Activated T-cell treated with anti-CD3 and anti-CD28 coated beads, Interleukin-2, amount 50 U/mL, for 72 hours (primary cell): Measurements from ENCODE around the gene ECT2. TPM values are rescaled to one million over a fixed set of nuclear protein-coding genes. Genes with fewer than 3 reads are reported as not detected.
"Not testable (repeated sequence)": the region's sequence is repeated elsewhere in the genome, so short reads cannot be mapped to it uniquely, and the experiment has no call there.

Experiments
- ATAC-seq, 2 donors: fragments of 150-1000 bp; cut with Tn5 transposase; replicated peaks in 1 of 2; 2 replicates each; pipeline ENCODE4 v1.10.0; 2021; ENCODE audit warnings: moderate library complexity in 2 of 2, mild to moderate bottlenecking in 1 of 2
- DNase-seq, 2 donors: peaks; one replicate each; pipeline ENCODE4 v3.0.0; 2021 to 2022; ENCODE audit warnings: mixed read lengths in 1 of 2
- H3K27ac Mint-ChIP-seq: one replicate; pipeline ENCODE4 v1.8.0; 2022; ENCODE audit warnings: mild to moderate bottlenecking, moderate library complexity, mixed read lengths
- H3K27me3 Mint-ChIP-seq: one replicate; pipeline ENCODE4 v1.8.0; 2022; ENCODE audit warnings: low read depth, mixed read lengths
- H3K36me3 Mint-ChIP-seq, 2 donors: one replicate each; pipeline ENCODE4 v1.8.0; 2022; ENCODE audit warnings: mixed read lengths in 2 of 2, mild to moderate bottlenecking in 1 of 2; ENCODE audit not compliant: insufficient read depth in 2 of 2
- H3K4me1 Mint-ChIP-seq: one replicate; pipeline ENCODE4 v1.8.0; 2022; ENCODE audit warnings: low read depth, mixed read lengths
- H3K4me3 Mint-ChIP-seq, 2 donors: one replicate each; pipeline ENCODE4 v1.8.0; 2022; ENCODE audit warnings: mild to moderate bottlenecking in 2 of 2, mixed read lengths in 2 of 2, moderate library complexity in 2 of 2
- H3K9me3 Mint-ChIP-seq, 2 donors: one replicate each; pipeline ENCODE4 v1.8.0; 2022; ENCODE audit warnings: mixed read lengths in 2 of 2
- total RNA-seq, 2 donors: library from RNA; stranded (reverse); gene quantifications; one replicate each; pipeline ENCODE4 v1.2.3, GENCODE V29; 2022

The ECT2 gene
- total RNA-seq, 2 donors from 2014 or later: 46.3 to 58.6 TPM

- ATAC-seq (peak; percentile 99), DNase-seq (peak; percentile 82 to 85)
- H3K4me1 Mint-ChIP-seq: peaks cover 20% of the 10 kb centered on the region
- no peaks in the 10 kb centered on the region for H3K27me3 Mint-ChIP-seq
- peaks cover 0 to 2% of the 10 kb centered on the region in 2 donors for H3K36me3 Mint-ChIP-seq
- no peaks in the 10 kb centered on the region for H3K9me3 Mint-ChIP-seq
- H3K27ac Mint-ChIP-seq: peak within 1 kb of the TSS; percentile 63
- H3K4me3 Mint-ChIP-seq: peak within 1 kb of the TSS; percentile 91 to 93
These were observed 39.7 kb upstream of the ECT2 start, which contains the start of gene NCEH1 for GRCh38 chr3:172710664-172711453. Gene NCEH1 (minus strand): TSS chr3:172711067. CDS start chr3:172710984, 83 bp downstream.

DNA sequence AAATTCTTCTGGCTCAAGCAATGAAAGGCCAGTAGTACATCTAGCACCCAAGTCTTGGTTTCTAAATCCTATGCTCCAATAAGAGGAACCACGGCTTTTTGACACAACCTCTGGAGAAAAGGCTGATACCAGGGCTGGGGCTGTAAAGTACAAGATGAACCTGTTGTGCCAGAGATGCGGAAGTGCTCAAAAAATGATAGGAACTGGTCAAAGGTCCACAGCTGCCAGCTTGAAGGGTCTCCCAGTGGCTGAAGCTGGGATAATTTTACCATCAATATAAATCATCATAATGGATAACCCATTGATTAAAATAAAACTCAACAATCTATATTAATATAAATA, 39.1 kb upstream of the ECT2 start:
- no peak for ATAC-seq
- Mint-ChIP-seq H3K4me3 (peak overlapping the region; percentile 91 to 93), H3K4me1 (peaks cover 20% of the 10 kb centered on the region), H3K27ac (peak overlapping the region; percentile 63), H3K27me3 (no peaks in the 10 kb centered on the region), H3K36me3 (peaks cover 0 to 2% of the 10 kb centered on the region in 2 donors), H3K9me3 (no peaks in the 10 kb centered on the region)
- DNase-seq: no peak

GRCh38 chr3:172713316-172713715, 37.2 kb upstream of the ECT2 start:
- no peaks in the 10 kb centered on the region for H3K27me3 Mint-ChIP-seq
- DNase-seq: no peak
- no peaks in the 10 kb centered on the region for H3K9me3 Mint-ChIP-seq
- no peak overlapping the region for H3K27ac Mint-ChIP-seq
- H3K4me1 Mint-ChIP-seq: peaks cover 20% of the 10 kb centered on the region
- peaks cover 0 to 2% of the 10 kb centered on the region in 2 donors for H3K36me3 Mint-ChIP-seq
- no peak for ATAC-seq
- no peak overlapping the region for H3K4me3 Mint-ChIP-seq

GRCh38 chr3:172716476-172716875, 34.0 kb upstream of the ECT2 start:
- Mint-ChIP-seq H3K27me3 (no peaks in the 10 kb centered on the region), H3K4me3 (no peak overlapping the region), H3K4me1 (no peaks in the 10 kb centered on the region), H3K36me3 (no peaks in the 10 kb centered on the region), H3K9me3 (no peaks in the 10 kb centered on the region), H3K27ac (no peak overlapping the region)
- ATAC-seq (no peak), DNase-seq (no peak)

GRCh38 chr3:172717493-172718088, 32.9 kb upstream of the ECT2 start:
- H3K9me3 Mint-ChIP-seq: no peaks in the 10 kb centered on the region
- no peaks in the 10 kb centered on the region for H3K27me3 Mint-ChIP-seq
- no peak overlapping the region for H3K4me3 Mint-ChIP-seq
- no peak for DNase-seq
- ATAC-seq: no peak
- no peaks in the 10 kb centered on the region for H3K4me1 Mint-ChIP-seq
- H3K27ac Mint-ChIP-seq: no peak overlapping the region
- no peaks in the 10 kb centered on the region for H3K36me3 Mint-ChIP-seq

GRCh38 chr3:172722536-172723040, 27.9 kb upstream of the ECT2 start:
- H3K9me3 Mint-ChIP-seq, H3K36me3 Mint-ChIP-seq, DNase-seq, H3K4me3 Mint-ChIP-seq, H3K27ac Mint-ChIP-seq, ATAC-seq, H3K27me3 Mint-ChIP-seq, H3K4me1 Mint-ChIP-seq: not testable (repeated sequence)

DNA sequence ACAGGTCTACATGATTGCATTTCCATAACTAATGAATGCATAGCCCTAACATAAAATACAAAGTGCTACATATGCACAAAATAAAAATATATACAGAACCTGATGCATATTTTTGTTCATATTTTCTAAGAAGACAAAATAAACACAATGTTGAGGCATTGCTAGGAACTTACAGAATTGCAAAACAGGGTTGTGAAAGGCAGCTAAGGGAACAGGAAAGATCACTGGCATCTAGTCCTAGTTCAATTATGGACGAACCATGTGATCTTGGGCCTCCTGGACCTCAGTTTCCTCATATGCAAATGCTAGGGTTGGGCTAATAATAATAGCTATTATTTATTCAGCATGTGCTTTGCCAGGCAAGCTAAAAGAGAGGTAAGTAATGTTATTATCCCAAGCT, 24.1 kb upstream of the ECT2 start:
- no peaks in the 10 kb centered on the region for H3K36me3 Mint-ChIP-seq
- no peak for DNase-seq
- no peaks in the 10 kb centered on the region for H3K27me3 Mint-ChIP-seq
- H3K4me1 Mint-ChIP-seq: no peaks in the 10 kb centered on the region
- H3K4me3 Mint-ChIP-seq: no peak overlapping the region
- H3K9me3 Mint-ChIP-seq: peaks cover 0 to 3% of the 10 kb centered on the region in 2 donors
- ATAC-seq: no peak
- no peak overlapping the region for H3K27ac Mint-ChIP-seq

DNA sequence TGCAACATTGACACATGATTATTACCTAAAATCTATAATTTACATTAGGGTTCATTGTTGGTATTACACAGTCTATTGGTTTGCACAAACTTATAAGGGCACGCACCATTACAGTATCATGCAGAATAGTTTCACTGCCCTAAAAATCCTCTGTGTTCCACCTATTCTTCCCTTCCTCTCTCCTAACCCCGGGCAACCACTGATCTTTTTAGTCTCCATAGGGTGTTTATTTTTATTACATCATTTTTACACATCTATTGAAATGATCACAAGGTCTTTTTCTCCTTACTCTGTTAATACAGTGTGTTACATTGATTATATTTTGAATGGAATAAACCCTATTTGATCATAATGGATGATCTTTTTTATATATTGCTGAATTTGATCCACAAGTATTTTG, 15.5 kb upstream of the ECT2 start:
- ATAC-seq: no peak

DNA sequence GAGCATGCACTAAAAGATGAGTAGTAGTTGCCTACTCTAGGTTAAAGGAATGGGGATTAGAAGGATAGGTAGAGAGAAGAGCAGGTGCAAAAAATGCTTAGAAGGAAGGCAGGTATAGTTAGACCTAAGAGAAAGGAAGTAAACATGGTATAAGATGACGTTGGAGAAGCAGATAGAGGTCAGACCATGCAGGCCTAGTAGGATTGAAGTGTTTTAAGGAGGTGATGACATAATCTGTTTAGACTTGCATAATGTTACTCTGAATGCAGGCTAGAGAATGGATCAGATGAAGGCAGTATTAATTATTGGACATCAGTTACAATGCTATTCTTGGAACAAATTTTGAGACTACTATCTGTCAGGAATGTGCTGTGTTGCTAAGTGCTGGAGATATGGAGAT, 11.1 kb upstream of the ECT2 start:
- Mint-ChIP-seq H3K4me3 (no peak overlapping the region), H3K9me3 (no peaks in the 10 kb centered on the region), H3K4me1 (no peaks in the 10 kb centered on the region), H3K27ac (no peak overlapping the region), H3K27me3 (no peaks in the 10 kb centered on the region), H3K36me3 (no peaks in the 10 kb centered on the region)
- DNase-seq (no peak), ATAC-seq (no peak)

More for the DNA sequence above, 15.5 kb upstream of the ECT2 start:
- DNase-seq: no peak
- Mint-ChIP-seq H3K4me3 (no peak overlapping the region), H3K27ac (no peak overlapping the region), H3K36me3 (no peaks in the 10 kb centered on the region), H3K4me1 (no peaks in the 10 kb centered on the region), H3K27me3 (no peaks in the 10 kb centered on the region), H3K9me3 (no peaks in the 10 kb centered on the region)

DNA sequence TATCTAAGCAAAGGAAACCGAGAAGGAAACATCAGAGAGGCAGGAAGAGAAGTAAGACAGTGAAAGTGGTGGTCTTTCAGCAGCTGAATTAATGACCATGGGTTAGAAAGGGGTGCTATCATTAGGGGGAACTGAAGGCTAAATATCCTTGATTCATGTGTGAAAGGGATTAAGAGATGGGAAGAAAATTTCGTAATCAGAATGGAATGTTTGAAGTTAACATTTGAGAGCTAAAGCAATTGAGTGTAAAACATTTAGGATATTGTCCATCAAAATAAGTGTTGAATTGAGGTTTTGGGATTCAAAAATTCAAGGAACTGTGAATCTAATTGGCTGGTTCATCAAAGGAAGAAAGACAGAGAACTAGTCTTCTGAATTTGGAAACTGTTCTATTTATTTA, 4.1 kb upstream of the ECT2 start:
- Mint-ChIP-seq H3K4me1 (peaks cover 2% of the 10 kb centered on the region), H3K27ac (no peak overlapping the region), H3K4me3 (no peak overlapping the region), H3K27me3 (no peaks in the 10 kb centered on the region), H3K36me3 (peaks cover 2 to 3% of the 10 kb centered on the region in 2 donors), H3K9me3 (no peaks in the 10 kb centered on the region)
- DNase-seq (no peak), ATAC-seq (no peak)

DNA sequence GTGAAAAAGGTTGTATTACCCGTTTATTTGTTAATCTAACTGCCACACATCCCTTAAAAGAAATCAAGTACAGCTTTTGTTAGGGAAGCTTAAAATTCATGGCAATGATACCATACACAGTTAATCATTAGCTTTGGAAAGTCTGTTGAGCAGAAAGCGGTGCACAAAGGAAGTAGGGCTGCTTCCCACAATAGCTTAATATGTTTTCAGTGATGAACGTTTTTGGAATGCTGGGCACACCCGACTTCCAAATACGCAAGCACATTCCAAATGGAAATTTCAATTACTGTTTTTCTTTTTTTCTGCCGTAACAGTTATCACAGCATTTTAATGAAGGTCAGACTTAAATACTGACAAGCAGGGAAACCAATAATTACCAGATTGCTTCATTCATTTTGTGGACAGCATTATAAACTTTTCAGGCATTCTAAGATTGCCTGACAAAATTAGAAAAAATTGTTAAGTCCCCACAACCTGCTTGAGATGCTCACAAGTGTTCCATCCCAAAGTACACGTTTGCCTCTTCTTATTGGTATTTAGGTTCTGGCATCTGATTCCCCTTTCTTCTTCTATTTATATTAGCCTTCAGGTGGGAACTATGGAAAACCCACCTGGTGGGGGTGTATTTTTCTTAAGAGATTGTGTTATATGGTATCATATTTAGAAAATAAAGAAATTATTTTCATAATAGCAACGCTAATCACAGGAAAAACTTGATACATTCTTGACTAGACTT, 1.1 kb upstream of the ECT2 start:
- Mint-ChIP-seq H3K9me3 (no peaks in the 10 kb centered on the region), H3K27me3 (no peaks in the 10 kb centered on the region), H3K36me3 (peaks cover 7 to 14% of the 10 kb centered on the region in 2 donors), H3K27ac (no peak overlapping the region), H3K4me1 (peaks cover 26% of the 10 kb centered on the region), H3K4me3 (peak overlapping the region; percentile 92 to 97)
- DNase-seq: no peak
- ATAC-seq: no peak

- peaks cover 26% of the 10 kb centered on the region for H3K4me1 Mint-ChIP-seq
- peaks cover 7 to 18% of the 10 kb centered on the region in 2 donors for H3K36me3 Mint-ChIP-seq
- peak overlapping the region; percentile 93 for H3K27ac Mint-ChIP-seq
- DNase-seq (no peak), ATAC-seq (no peak)
- no peaks in the 10 kb centered on the region for H3K9me3 Mint-ChIP-seq
- peak overlapping the region; percentile 92 to 97 for H3K4me3 Mint-ChIP-seq
- no peaks in the 10 kb centered on the region for H3K27me3 Mint-ChIP-seq
These were observed 508 bp upstream of the ECT2 start for GRCh38 chr3:172750069-172750367.

DNA sequence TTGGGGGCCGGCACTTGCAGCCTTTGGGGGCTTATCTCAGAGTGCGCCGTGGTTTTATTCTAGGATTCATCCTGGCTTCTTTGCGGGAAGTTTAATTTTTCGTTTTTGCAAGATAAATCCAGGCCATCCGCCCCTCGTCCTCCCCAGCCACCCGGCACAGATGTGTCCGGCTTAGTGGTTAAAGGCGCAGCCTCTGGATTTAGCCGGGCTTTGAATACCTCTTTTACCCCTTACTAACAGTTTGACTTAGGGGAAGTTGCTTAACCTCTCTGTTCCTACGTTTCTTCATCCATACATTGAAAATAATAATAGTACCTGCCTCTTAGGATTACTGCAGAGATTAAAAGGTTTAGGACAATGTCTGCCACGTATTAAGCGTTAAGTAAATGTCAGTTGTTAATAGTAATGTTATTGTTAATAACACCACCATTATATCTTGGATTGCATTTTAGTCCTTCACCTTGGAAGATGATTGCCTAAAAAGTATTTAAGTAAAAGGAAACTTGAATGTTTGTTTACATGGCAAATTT, 714 bp downstream of the ECT2 start:
- H3K4me1 Mint-ChIP-seq: peaks cover 26% of the 10 kb centered on the region

More for the DNA sequence above, 714 bp downstream of the ECT2 start:
- no peaks in the 10 kb centered on the region for H3K9me3 Mint-ChIP-seq
- ATAC-seq: no peak
- H3K36me3 Mint-ChIP-seq: peaks cover 7 to 24% of the 10 kb centered on the region in 2 donors
- no peaks in the 10 kb centered on the region for H3K27me3 Mint-ChIP-seq
- peak overlapping the region; percentile 92 to 97 for H3K4me3 Mint-ChIP-seq
- H3K27ac Mint-ChIP-seq: peak overlapping the region; percentile 92
- DNase-seq: no peak
